Kidney (tissue), 14 donors: ENCODE results near the gene HSPA12A. TPM values are rescaled to one million over a fixed set of nuclear protein-coding genes. Genes with fewer than 3 reads are reported as not detected.

Experiments
- DNase-seq, 5 donors: peaks; one replicate each; pipeline ENCODE4 v3.0.0-alpha.2; 2013 to 2020
- FAIRE-seq: peaks from 2 replicates; lab custom pipeline; 2012; peaks lifted over from hg19 to GRCh38; lab: Jason Lieb, UNC
- H3K27ac ChIP-seq, 2 donors: one replicate each; pipeline ENCODE4 v1.7.0; 2013; ENCODE audit warnings: low read depth in 2 of 2, low read length in 2 of 2, inconsistent platforms in 1 of 2
- H3K27me3 ChIP-seq: one replicate; pipeline ENCODE4 v1.7.1; 2013; ENCODE audit warnings: low read length, inconsistent platforms; ENCODE audit not compliant: control insufficient read depth, insufficient read depth
- H3K36me3 ChIP-seq, 3 donors: one replicate each; pipeline versions ENCODE4 v1.7.0 to v1.7.1; 2013; ENCODE audit warnings: low read length in 3 of 3, control low read depth in 1 of 3, inconsistent platforms in 1 of 3; ENCODE audit not compliant: insufficient read depth in 3 of 3, control insufficient read depth in 2 of 3
- H3K4me1 ChIP-seq, 3 donors: one replicate each; pipeline versions ENCODE4 v1.7.0 to v1.7.1; 2013; ENCODE audit warnings: low read length in 3 of 3, inconsistent platforms in 1 of 3, low read depth in 1 of 3; ENCODE audit not compliant: control insufficient read depth in 2 of 3, insufficient read depth in 2 of 3
- H3K4me3 ChIP-seq, 3 donors: one replicate each; pipeline versions ENCODE4 v1.7.0 to v1.8.1; 2013; ENCODE audit warnings: low read length in 3 of 3, control low read depth in 1 of 3, inconsistent platforms in 1 of 3
- H3K9ac ChIP-seq, 3 donors: one replicate each; pipeline versions ENCODE4 v1.7.0 to v1.7.1; 2013; ENCODE audit warnings: low read length in 3 of 3, control low read depth in 1 of 3, inconsistent platforms in 1 of 3
- H3K9me3 ChIP-seq, 3 donors: one replicate each; pipeline versions ENCODE4 v1.7.0 to v1.7.1; 2013; ENCODE audit warnings: low read length in 3 of 3, control low read depth in 1 of 3, inconsistent platforms in 1 of 3; ENCODE audit not compliant: control insufficient read depth in 2 of 3, insufficient read depth in 1 of 3
- CTCF ChIP-seq: IDR thresholded peaks from 3 replicates; pipeline ENCODE4 v1.5.1; 2012; ENCODE audit warnings: mild to moderate bottlenecking, moderate library complexity, borderline replicate concordance; ENCODE audit not compliant: insufficient read depth; ENCODE audit errors: extremely low read depth
- intact Hi-C: fragments of 100-400 bp; cut with DNase I; formaldehyde crosslinking; loops from one replicate; pipeline ENCODE4 v1.11.1; 2022
- polyA plus RNA-seq: library from polyadenylated mRNA; stranded (reverse); fragments of 350-450 nt; fragmentation: Illumina TruSeq; extraction: RNeasy Lipid Tissue Mini Kit (QIAGEN cat#74804); gene quantifications from one replicate; pipeline ENCODE4 v1.2.3, GENCODE V29; 2014; ENCODE audit warnings: low read depth, low replicate concordance; ENCODE audit not compliant: insufficient read depth
- total RNA-seq: library from RNA; stranded (reverse); fragmentation: NEBNext Ultra II Directional; extraction: Animal tissue kit (Norgen Biotek cat#: 25700); gene quantifications from one replicate; pipeline ENCODE4 v1.2.1, GENCODE V29; 2021
- donor health status: control.
- donor health status: control.
- donor health status: control.
- donor health status: control.
- donor health status: control.
- donor health status: DM: yes; HTN: yes; CAD: no.
- donor health status: Normal renal cell carcinoma (clear cell type).

Gene HSPA12A
- total and polyA plus RNA-seq, 2 donors from 2014 or later, result 18.9 to 33.5 TPM

DNA sequence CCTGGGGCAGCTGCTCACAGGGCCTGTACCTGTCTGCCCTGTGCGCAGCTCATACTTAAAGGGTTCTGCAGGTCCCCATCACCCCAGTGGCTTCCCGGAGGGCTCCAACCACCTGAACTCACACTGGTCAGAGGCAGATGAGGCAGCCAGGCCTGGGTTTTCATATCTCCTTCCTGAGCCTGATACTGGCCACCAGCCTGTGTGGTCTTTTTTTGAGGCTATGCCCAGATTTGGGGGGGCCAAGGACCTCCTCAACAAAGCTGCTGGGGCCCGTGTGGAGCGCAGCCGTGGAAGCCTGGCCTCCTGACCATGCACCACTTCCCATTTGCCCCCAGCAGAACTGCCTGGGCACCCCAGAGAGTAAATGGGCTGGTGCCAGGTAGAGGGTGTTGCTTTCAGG lies 95.9 kb downstream of the HSPA12A start:
- Histone ChIP-seq H3K36me3 (no peaks in the 10 kb centered on the region), H3K4me1 (no peaks in the 10 kb centered on the region), H3K27ac (no peak overlapping the region), H3K4me3 (no peak overlapping the region), H3K9ac (no peak overlapping the region), H3K27me3 (no peaks in the 10 kb centered on the region), H3K9me3 (no peaks in the 10 kb centered on the region)
- TF ChIP-seq CTCF, result no peak
- FAIRE-seq, result no peak
- DNase-seq, result no peak
- intact Hi-C loops, result no loop called here

DNA sequence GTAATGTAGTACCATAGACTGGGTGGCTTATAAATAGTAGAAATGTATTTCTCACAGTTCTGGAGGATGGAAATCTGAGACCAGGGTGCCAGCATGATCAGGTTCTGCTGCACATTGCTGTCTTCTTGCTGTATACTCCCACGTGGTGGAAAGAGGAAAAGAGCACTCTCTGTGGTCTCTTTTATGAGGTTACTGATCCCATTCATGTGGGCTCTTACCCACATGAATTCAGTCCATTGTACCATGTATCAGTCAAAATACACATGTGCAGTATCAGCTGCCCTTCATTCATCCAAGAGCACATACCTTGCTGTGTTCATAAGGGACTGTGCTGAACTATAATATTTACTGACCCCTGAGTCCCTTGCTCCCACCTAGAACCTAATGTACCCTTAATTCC lies 104.5 kb downstream of the HSPA12A start:
- H3K9ac ChIP-seq, result no peak overlapping the region
- no peak overlapping the region for H3K27ac ChIP-seq
- H3K4me1 ChIP-seq, result no peaks in the 10 kb centered on the region
- TF ChIP-seq CTCF, result no peak
- no peak overlapping the region for H3K4me3 ChIP-seq
- intact Hi-C loops, result no loop called here
- peaks cover 0 to 9% (median 0%) of the 10 kb centered on the region in 3 donors for H3K9me3 ChIP-seq
- no peaks in the 10 kb centered on the region for H3K27me3 ChIP-seq
- DNase-seq (no peak), FAIRE-seq (no peak)
- no peaks in the 10 kb centered on the region for H3K36me3 ChIP-seq

- no peaks in the 10 kb centered on the region for H3K36me3 ChIP-seq
- H3K4me1 ChIP-seq, result no peaks in the 10 kb centered on the region
- H3K9me3 ChIP-seq, result peaks cover 0 to 9% (median 0%) of the 10 kb centered on the region in 3 donors
- H3K27me3 ChIP-seq, result no peaks in the 10 kb centered on the region
- no peak overlapping the region for H3K9ac ChIP-seq
- H3K27ac ChIP-seq, result no peak overlapping the region
- no peak for DNase-seq
- intact Hi-C loops, result no loop called here
- TF ChIP-seq CTCF, result no peak
- H3K4me3 ChIP-seq, result no peak overlapping the region
- no peak for FAIRE-seq
Observed at GRCh38 chr10:116636976-116637375, 105.4 kb downstream of the HSPA12A start.

GRCh38 chr10:116636385-116636784 lies 106.0 kb downstream of the HSPA12A start:
- Histone ChIP-seq H3K27me3 (no peaks in the 10 kb centered on the region), H3K27ac (no peak overlapping the region), H3K4me1 (no peaks in the 10 kb centered on the region), H3K9me3 (peaks cover 0 to 9% (median 0%) of the 10 kb centered on the region in 3 donors), H3K9ac (no peak overlapping the region), H3K4me3 (no peak overlapping the region), H3K36me3 (no peaks in the 10 kb centered on the region)
- DNase-seq (no peak), FAIRE-seq (no peak)
- TF ChIP-seq CTCF, result no peak
- intact Hi-C loops, result no loop called here
